GM12872 (cell line): ENCODE results near the gene SERBP1.

ENCODE experiments used
- TF ChIP-seq, protein P1 (sequence below): IDR thresholded peaks from 3 replicates; pipeline ENCODE4 v1.5.1; 2011; ENCODE audit warnings: low read depth, mild to moderate bottlenecking, low read length, moderate library complexity; ENCODE audit not compliant: insufficient read depth

SERBP1 gene

DNA sequence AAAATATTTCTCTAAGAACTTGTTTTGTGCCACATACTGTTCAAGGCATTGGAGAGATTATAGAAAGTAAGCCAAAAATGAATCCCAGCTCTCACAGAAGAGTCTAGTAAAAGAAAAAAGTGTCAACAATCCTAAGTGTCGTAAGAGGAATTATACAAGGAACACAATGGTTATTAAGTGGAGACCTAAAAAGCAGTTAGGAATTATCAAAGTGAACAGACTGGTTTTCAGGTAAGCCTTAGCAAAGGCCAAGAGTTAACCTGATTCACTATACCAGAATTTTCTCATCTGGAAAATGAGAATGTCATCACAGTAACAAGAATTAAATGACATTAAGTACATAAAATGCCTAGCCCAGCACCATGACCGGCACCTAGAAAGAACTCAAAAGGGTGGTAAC is 15.6 kb downstream of the SERBP1 start:
- TF ChIP-seq, protein P1, sequence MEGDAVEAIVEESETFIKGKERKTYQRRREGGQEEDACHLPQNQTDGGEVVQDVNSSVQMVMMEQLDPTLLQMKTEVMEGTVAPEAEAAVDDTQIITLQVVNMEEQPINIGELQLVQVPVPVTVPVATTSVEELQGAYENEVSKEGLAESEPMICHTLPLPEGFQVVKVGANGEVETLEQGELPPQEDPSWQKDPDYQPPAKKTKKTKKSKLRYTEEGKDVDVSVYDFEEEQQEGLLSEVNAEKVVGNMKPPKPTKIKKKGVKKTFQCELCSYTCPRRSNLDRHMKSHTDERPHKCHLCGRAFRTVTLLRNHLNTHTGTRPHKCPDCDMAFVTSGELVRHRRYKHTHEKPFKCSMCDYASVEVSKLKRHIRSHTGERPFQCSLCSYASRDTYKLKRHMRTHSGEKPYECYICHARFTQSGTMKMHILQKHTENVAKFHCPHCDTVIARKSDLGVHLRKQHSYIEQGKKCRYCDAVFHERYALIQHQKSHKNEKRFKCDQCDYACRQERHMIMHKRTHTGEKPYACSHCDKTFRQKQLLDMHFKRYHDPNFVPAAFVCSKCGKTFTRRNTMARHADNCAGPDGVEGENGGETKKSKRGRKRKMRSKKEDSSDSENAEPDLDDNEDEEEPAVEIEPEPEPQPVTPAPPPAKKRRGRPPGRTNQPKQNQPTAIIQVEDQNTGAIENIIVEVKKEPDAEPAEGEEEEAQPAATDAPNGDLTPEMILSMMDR, result no peak

DNA sequence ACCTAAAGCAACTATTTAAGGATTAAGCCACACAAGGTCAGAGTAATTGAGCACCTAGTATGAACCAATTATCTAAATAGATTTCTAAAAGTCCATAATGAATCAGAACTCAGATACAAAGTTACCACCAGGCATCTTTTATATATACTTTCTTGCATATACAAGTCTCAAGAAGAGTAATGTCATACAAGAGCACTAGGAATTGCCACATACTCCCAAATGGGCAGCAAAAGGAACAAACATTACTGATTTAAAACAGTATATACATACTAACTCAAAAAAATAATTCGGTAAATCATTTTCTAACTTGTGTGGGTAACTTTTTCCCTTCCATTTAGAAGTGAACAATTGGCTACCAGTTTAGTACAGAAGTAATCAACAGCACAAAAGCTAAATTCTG is 22.1 kb downstream of the SERBP1 start:
- TF ChIP-seq, protein P1, result no peak

DNA sequence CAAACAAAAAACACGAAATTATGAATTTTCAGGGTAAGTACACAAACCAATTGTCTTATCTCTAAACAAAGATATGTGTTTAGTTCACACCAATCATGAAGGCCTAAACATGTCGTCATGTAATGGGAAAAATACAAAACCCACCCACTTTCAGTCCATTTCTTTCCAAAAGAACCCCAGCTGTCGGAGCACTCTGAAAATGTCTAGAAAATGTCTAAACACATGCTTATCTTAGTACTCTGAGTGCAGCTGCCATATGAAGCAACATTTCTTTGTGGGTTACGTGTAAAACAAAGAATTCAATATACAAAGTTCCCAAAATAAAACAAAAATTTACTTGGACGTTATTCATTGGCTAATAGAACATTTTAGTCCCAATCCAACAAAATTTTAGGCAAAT is 22.7 kb downstream of the SERBP1 start:
- TF ChIP-seq, protein P1, result no peak

DNA sequence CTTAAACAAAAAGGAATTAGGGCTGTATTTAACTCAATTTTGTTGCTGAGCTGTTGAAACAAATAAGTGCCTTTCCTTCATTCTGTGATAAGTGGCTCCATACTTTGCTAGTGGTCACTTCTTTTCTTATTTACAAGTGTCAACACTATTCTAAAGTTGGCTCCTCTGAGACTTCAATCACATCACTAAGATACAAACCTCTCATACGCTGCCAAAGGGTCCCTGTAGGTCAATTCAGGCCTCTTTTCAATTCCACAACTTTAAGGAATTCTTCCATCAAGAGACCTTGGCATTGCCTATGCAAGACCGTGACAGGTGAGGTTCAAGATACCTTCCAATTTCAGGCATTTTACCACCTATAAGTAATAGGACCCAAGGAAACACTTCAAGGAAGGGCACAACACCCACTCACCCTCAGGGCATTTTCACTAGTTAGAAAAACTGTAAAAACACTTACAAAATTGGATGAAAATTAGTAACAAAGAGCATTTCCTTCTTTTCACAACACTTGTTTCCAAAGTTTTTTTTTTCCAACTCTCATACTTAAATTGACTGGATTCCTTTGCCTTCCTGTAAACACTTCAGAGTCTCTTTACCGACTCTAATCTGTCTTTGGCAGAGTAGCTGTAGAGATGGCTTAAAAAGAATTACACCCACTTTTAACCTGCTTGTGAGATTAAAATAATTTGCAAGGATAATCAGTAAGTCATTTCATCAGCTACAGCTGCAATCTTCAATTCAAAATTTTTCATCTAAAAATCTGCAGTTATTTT is 24.5 kb downstream of the SERBP1 start:
- TF ChIP-seq, protein P1, result no peak

DNA sequence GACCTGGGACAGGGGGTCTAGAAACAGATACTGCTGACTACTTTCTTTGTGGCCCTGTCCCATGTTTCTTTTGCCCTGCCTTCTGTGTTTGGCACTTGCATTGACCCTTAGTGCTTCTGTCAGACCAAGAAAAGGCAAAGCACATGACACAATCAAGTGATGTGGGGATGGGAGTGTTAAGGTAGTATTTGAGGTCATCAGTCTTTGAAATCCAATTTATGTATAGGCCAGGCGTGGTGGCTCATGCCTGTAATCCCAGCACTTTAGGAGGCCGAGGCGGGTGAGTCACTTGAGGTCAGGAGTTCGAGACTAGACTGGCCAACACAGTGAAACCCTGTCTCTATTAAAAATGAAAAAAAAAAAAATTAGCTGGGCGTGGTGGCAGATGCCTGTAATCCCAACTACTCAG is 26.0 kb downstream of the SERBP1 start:
- TF ChIP-seq, protein P1, result no peak

DNA sequence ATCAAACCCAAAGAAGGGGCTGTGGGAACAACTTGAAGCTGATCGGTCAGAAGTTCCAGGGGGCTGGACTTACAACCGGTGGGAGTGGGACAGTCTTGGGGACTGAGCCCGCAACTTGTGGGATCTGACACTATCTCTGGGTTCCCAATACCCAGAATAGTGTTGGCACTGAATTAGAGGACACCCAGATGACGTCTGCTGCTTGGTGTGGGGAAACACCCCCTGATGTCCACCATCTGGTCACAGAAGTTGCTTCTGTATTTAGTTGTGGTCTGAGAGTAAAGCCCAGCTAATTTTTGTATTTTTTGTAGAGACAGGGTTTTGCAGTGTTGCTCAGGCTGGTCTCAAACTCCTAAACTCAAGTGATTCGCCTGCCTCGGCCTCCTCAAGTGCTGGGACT is 28.8 kb downstream of the SERBP1 start:
- TF ChIP-seq, protein P1, result no peak

DNA sequence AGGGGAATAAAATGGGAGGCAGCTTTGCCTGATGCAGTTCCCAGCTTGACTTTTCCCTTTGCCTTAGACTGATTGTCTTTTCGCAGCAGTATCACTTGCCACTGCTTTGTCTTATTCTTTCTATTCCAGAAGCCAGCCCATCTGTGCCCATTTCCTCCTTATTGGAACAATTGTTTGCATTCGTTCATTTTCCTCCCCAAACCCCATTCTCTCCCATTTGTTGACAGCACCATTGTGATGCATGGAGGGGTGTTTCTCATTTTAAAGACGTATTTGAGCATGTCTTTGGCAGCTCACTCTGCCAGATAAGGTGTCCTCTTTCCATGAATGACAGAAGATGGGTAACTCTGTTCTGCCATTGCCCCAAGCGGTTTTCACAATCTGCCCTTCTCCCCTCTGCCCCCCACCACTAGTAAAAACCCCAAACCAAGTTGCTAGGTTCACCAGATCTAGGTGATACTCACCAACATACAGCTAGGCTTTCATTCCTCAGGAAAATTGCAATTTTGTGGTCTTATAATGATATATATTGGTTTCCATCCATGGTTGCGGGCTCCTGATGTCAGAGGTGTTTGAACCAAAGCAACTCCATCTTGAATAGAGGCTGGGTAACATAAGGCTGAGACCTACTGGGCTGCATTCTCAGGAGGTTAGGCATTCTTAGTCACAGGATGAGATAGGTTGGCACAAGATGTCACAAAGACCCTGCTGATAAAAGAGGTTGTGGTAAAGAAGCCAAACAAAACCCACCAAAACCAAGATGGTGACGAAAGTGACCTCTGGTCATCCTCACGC is 30.8 kb downstream of the SERBP1 start:
- TF ChIP-seq, protein P1, result no peak
